MM.1S (cell line): ENCODE results near the gene CDSN.

Source experiments
- EZH2phosphoT487 ChIP-seq: fragments of 300-600 bp; sonication (generic); IDR thresholded peaks from 2 replicates; pipeline ENCODE4 v1.6.1; 2018; ENCODE audit warnings: antibody characterized with exemption, low read length
- TF ChIP-seq, protein P1 (sequence below): fragments of 300-600 bp; sonication (generic); IDR thresholded peaks from 2 replicates; pipeline ENCODE4 v1.5.1; 2016; ENCODE audit warnings: antibody characterized with exemption, low read length, mixed read lengths

DNA sequence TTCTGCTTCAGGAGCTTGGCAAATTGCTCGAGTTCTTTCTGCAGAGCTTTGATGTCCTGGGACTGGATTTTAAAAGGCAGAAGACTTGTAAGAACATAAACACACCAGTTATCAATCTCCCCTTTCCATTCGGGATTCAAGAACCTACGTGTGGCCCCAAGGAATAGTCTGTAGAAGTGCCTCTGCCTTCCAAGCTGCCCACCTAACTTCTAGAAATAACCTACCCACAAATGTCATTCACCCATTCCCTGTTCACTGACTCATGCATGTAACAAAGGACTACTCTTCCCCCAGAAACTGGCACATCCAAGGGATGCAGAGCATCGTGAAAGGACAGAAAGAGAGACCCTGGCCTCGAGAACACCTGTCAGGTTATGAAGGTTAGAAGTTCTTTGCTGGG lies 45.7 kb upstream of the CDSN start:
- TF ChIP-seq, protein P1, sequence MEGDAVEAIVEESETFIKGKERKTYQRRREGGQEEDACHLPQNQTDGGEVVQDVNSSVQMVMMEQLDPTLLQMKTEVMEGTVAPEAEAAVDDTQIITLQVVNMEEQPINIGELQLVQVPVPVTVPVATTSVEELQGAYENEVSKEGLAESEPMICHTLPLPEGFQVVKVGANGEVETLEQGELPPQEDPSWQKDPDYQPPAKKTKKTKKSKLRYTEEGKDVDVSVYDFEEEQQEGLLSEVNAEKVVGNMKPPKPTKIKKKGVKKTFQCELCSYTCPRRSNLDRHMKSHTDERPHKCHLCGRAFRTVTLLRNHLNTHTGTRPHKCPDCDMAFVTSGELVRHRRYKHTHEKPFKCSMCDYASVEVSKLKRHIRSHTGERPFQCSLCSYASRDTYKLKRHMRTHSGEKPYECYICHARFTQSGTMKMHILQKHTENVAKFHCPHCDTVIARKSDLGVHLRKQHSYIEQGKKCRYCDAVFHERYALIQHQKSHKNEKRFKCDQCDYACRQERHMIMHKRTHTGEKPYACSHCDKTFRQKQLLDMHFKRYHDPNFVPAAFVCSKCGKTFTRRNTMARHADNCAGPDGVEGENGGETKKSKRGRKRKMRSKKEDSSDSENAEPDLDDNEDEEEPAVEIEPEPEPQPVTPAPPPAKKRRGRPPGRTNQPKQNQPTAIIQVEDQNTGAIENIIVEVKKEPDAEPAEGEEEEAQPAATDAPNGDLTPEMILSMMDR: no peak
- no peak for TF ChIP-seq EZH2phosphoT487
